Right ventricle myocardium superior (tissue), 1 donor: ENCODE data around the gene PPEF1. TPM values are rescaled to one million over a fixed set of nuclear protein-coding genes. Genes with fewer than 3 reads are reported as not detected.
A peak's percentile ranks its signal among the peaks of the same experiment; 100 is the strongest.
"Not testable (repeated sequence)": the region's sequence is repeated elsewhere in the genome, so short reads cannot be mapped to it uniquely, and the experiment has no call there.

Experiments
- ATAC-seq: fragments of 200-7000 bp; cut with Tn5 transposase; one replicate; pipeline ENCODE4 v1.9.1; 2020; ENCODE audit warnings: mild to moderate bottlenecking; ENCODE audit not compliant: poor library complexity
- DNase-seq: peaks from one replicate; pipeline ENCODE4 v3.0.0-alpha.2; 2020
- intact Hi-C: fragments of 100-400 bp; cut with DNase I; formaldehyde crosslinking; loops from one replicate; pipeline ENCODE4 v1.11.2; 2022
- total RNA-seq: library from RNA; stranded (reverse); fragmentation: NEBNext Ultra II Directional; extraction: Animal tissue kit (Norgen Biotek cat#: 25700); gene quantifications from one replicate; pipeline ENCODE4 v1.2.1, GENCODE V29; 2021
- donor health status: DM: no; HTN: yes; CAD: no; lungs with severe emphysema.

PPEF1 gene
- total RNA-seq, 1 donor from 2014 or later = 0.30 TPM

- intact Hi-C loops = no loop called here
Observed at GRCh38 chrX:18698737-18699650, 8.5 kb upstream of the PPEF1 start.

GRCh38 chrX:18701621-18702361, 5.7 kb upstream of the PPEF1 start:
- DNase-seq (peak; percentile 42), ATAC-seq (no peak)
- intact Hi-C loops = no loop called here

More at GRCh38 chrX:18698737-18699650, 8.5 kb upstream of the PPEF1 start:
- ATAC-seq = no peak
- DNase-seq = no peak

- intact Hi-C loops = no loop called here
- ATAC-seq (no peak), DNase-seq (no peak)
Observed at GRCh38 chrX:18702362-18703195, 4.9 kb upstream of the PPEF1 start.

GRCh38 chrX:18709833-18710232, 2.4 kb downstream of the PPEF1 start:
- intact Hi-C loops = no loop called here
- DNase-seq = no peak
- no peak for ATAC-seq

GRCh38 chrX:18714910-18715309, 7.5 kb downstream of the PPEF1 start:
- DNase-seq (no peak), ATAC-seq (no peak)
- intact Hi-C loops = no loop called here

- intact Hi-C loops = no loop called here
- ATAC-seq (no peak), DNase-seq (no peak)
Observed at GRCh38 chrX:18719852-18720251, 12.4 kb downstream of the PPEF1 start.

GRCh38 chrX:18721683-18722499, 14.4 kb downstream of the PPEF1 start:
- intact Hi-C loops = no loop called here
- DNase-seq (no peak), ATAC-seq (no peak)

- no peak for DNase-seq
- ATAC-seq = no peak
- intact Hi-C loops = no loop called here
Observed at GRCh38 chrX:18722500-18723071, 15.1 kb downstream of the PPEF1 start.

- intact Hi-C loops = no loop called here
- no peak for DNase-seq
- ATAC-seq = no peak
Observed at GRCh38 chrX:18725310-18725943, 18.0 kb downstream of the PPEF1 start.

- intact Hi-C loops = no loop called here
- DNase-seq (no peak), ATAC-seq (peak; percentile 58)
Observed at GRCh38 chrX:18733287-18733686, 25.8 kb downstream of the PPEF1 start.

- DNase-seq, ATAC-seq, intact Hi-C loops: not testable (repeated sequence)
Observed at GRCh38 chrX:18739609-18740008, 32.2 kb downstream of the PPEF1 start.

- intact Hi-C loops = no loop called here
- no peak for DNase-seq
- ATAC-seq = no peak
Observed at GRCh38 chrX:18748499-18748898, 41.1 kb downstream of the PPEF1 start.

GRCh38 chrX:18753631-18754030, 46.2 kb downstream of the PPEF1 start:
- intact Hi-C loops = no loop called here
- ATAC-seq = no peak
- no peak for DNase-seq

GRCh38 chrX:18755651-18756050, 48.2 kb downstream of the PPEF1 start:
- no peak for ATAC-seq
- intact Hi-C loops = no loop called here
- no peak for DNase-seq

GRCh38 chrX:18757956-18758932, 50.8 kb downstream of the PPEF1 start:
- ATAC-seq (no peak), DNase-seq (no peak)
- intact Hi-C loops = no loop called here

- intact Hi-C loops = no loop called here
- DNase-seq (no peak), ATAC-seq (no peak)
Observed at GRCh38 chrX:18761750-18762149, 54.3 kb downstream of the PPEF1 start.
